ENCODE results near the gene FILIP1L.
A peak's percentile ranks its signal among the peaks of the same experiment; 100 is the strongest.

FILIP1L gene

DNA sequence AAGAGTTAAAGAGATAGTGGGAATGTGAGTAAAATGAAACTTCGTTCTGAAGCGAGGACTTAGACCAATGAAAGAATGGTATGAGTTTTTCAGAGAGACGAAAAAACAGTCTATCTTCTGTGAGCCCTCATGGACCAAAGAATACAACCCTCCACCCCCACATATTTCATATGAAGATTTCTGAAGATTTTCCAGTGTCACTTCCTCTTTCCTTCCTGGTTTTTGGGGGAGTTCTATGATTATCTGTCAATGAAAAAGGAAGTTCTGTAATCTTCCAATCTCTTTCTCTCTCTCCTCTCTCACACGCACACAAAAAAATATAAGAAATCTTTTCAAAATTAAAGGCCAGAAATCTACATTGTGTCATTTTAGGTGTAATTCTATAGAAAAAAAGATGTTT is 269.0 kb downstream of the FILIP1L start:
- no peak for TF ChIP-seq FOXM1 (IDR thresholded peaks at IDR 0.05; ENCODE audit: borderline replicate concordance, low read depth)
- no peak for TF ChIP-seq EGR1 (IDR thresholded peaks at IDR 0.05)
- TF ChIP-seq RAD21 (IDR thresholded peaks at IDR 0.05; ENCODE audit: low read depth): no peak

DNA sequence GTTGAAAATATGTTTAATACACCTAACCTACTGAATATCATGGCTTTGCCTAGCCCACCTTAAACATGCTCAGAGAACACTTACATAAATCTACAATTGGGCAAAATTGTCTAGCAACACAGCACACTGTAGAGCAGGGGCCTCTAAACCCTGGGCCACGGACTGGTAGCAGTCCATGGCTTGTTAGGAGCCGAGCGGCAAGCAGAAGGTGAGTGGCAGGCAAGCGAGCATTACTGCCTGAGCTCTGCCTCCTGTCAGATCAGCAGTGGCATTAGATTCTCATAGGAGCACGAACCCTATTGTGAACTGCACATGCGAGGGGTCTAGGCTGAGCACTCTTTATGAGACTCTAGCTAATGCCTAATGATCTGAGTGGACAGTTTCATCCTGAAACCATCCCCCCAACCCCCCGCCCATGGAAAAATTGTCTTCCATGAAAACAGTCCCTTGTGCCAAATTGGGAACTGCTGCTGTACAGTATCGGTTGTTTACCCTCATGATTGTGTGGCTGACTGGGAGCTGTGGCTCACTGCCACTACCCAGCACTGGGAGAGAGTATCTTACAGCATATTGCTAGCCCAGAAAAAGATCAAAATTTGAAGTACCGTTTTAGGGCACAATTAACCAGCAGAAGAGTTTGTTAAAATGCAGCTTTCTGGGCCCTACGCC is 270.6 kb downstream of the FILIP1L start:
- TF ChIP-seq FOXM1 (IDR thresholded peaks at IDR 0.05; ENCODE audit: borderline replicate concordance, low read depth): no peak
- TF ChIP-seq, protein P1, sequence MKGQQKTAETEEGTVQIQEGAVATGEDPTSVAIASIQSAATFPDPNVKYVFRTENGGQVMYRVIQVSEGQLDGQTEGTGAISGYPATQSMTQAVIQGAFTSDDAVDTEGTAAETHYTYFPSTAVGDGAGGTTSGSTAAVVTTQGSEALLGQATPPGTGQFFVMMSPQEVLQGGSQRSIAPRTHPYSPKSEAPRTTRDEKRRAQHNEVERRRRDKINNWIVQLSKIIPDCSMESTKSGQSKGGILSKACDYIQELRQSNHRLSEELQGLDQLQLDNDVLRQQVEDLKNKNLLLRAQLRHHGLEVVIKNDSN (IDR thresholded peaks at IDR 0.05): no peak

DNA sequence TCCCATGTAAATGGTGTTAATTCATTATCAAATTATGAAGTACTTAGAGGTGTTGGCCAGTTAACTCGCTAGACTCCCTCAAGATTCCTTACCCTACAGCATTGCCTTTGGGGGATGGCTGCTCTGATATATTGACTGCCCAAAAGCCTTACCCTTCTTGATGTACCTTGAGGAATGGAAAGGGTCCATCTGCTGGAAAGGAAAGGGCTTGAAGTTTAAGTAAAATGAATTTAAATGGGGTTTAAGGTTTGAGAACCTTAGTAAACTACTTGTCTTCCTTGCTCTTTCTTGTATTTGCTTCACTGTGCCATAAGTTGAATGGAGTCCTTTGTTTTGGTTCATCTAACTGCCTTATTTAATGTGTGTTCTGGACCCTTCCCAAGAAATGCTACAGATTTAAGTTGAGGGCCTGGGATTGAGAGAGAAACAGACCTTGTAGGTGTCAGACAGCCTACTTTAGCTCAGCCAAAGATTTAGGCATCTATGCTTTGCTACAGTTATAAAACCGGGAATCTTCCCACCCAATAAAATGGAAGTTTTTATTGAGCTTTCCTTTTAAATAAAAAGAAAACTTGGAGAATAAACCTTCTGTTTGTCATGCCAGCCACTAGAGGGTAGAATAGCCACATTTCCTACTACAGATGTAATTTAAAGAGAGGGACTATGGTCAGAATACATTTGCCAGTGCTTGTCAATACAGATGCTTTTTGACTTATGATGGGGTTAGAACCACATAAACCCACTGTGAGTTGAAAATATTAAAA is 271.3 kb downstream of the FILIP1L start:
- TF ChIP-seq, protein P2, sequence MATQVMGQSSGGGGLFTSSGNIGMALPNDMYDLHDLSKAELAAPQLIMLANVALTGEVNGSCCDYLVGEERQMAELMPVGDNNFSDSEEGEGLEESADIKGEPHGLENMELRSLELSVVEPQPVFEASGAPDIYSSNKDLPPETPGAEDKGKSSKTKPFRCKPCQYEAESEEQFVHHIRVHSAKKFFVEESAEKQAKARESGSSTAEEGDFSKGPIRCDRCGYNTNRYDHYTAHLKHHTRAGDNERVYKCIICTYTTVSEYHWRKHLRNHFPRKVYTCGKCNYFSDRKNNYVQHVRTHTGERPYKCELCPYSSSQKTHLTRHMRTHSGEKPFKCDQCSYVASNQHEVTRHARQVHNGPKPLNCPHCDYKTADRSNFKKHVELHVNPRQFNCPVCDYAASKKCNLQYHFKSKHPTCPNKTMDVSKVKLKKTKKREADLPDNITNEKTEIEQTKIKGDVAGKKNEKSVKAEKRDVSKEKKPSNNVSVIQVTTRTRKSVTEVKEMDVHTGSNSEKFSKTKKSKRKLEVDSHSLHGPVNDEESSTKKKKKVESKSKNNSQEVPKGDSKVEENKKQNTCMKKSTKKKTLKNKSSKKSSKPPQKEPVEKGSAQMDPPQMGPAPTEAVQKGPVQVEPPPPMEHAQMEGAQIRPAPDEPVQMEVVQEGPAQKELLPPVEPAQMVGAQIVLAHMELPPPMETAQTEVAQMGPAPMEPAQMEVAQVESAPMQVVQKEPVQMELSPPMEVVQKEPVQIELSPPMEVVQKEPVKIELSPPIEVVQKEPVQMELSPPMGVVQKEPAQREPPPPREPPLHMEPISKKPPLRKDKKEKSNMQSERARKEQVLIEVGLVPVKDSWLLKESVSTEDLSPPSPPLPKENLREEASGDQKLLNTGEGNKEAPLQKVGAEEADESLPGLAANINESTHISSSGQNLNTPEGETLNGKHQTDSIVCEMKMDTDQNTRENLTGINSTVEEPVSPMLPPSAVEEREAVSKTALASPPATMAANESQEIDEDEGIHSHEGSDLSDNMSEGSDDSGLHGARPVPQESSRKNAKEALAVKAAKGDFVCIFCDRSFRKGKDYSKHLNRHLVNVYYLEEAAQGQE (IDR thresholded peaks at IDR 0.05; ENCODE audit: low read depth): no peak
- no peak for TF ChIP-seq EGR1 (IDR thresholded peaks at IDR 0.05)
- no peak for TF ChIP-seq FOXM1 (IDR thresholded peaks at IDR 0.05; ENCODE audit: borderline replicate concordance, low read depth)
- TF ChIP-seq EP300 (IDR thresholded peaks at IDR 0.05; ENCODE audit: borderline replicate concordance): no peak
- no peak for TF ChIP-seq TAF1 (IDR thresholded peaks at IDR 0.05; ENCODE audit: low read depth)
- peak; percentile 69 for TF ChIP-seq TEAD4 (IDR thresholded peaks at IDR 0.05)
- no peak for TF ChIP-seq ZBTB7A (IDR thresholded peaks at IDR 0.05; ENCODE audit: low read depth)
- no peak for TF ChIP-seq CEBPB (IDR thresholded peaks at IDR 0.05)
- TF ChIP-seq, protein P1 (IDR thresholded peaks at IDR 0.05): no peak
- peak; percentile 75 for TF ChIP-seq RAD21 (IDR thresholded peaks at IDR 0.05; ENCODE audit: low read depth)
- peak; percentile 8; the same call in 1 of the 2 replicates for TF ChIP-seq NFIC (IDR thresholded peaks at IDR 0.05)

DNA sequence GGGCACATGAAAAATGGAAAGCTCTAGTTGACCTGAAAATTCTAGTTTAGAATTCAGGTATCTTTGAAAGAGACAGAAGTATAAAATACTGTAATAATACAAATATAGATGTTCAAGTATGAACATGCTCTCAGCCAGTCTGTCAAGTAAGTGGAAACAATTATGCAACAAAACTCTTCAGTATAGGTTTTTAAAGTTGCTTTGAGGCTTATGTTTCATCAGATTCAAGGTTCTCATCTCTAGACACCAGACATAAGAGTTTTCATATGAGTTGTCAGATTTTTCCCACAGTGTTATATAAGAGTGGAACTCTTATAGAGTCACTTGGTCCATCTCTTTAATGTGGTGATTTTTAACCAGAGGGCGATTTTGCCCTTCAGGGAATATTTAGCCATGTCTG is 274.7 kb downstream of the FILIP1L start:
- TF ChIP-seq, protein P2 (IDR thresholded peaks at IDR 0.05; ENCODE audit: low read depth): no peak
- TF ChIP-seq EGR1 (IDR thresholded peaks at IDR 0.05) (no peak), RAD21 (IDR thresholded peaks at IDR 0.05; ENCODE audit: low read depth) (no peak), TCF12 (IDR thresholded peaks at IDR 0.05; ENCODE audit: low read depth) (no peak), FOXM1 (IDR thresholded peaks at IDR 0.05; ENCODE audit: borderline replicate concordance, low read depth) (no peak), EP300 (IDR thresholded peaks at IDR 0.05; ENCODE audit: borderline replicate concordance) (no peak), ZBTB7A (IDR thresholded peaks at IDR 0.05; ENCODE audit: low read depth) (no peak), TEAD4 (IDR thresholded peaks at IDR 0.05) (no peak), NFIC (IDR thresholded peaks at IDR 0.05) (no peak), TAF1 (IDR thresholded peaks at IDR 0.05; ENCODE audit: low read depth) (no peak), YY1 (IDR thresholded peaks at IDR 0.05; ENCODE audit: low read depth) (no peak), CEBPB (IDR thresholded peaks at IDR 0.05) (no peak), CREB1 (IDR thresholded peaks at IDR 0.05; ENCODE audit: low read depth) (no peak)
- TF ChIP-seq, protein P3, sequence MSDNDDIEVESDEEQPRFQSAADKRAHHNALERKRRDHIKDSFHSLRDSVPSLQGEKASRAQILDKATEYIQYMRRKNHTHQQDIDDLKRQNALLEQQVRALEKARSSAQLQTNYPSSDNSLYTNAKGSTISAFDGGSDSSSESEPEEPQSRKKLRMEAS (IDR thresholded peaks at IDR 0.05): no peak
- TF ChIP-seq, protein P1 (IDR thresholded peaks at IDR 0.05): no peak

DNA sequence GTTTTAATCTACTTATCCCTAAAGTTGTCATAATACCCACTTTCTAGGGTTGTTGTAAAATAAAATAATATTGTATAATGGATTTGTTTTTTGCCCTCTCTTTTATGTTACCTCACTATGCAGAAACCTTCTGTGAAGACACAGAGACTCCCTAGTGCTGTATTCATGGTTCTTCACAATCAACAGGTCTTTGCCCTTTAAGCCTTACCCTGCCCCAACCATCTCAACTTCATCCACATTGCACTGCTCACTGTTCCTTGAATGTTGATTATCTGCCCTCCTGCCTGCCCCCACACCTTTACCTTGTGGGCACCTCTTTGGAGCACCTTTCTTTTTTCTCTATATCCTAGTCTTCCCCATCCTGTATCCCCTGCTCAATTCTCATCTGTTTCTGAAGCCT is 275.5 kb downstream of the FILIP1L start:
- TF ChIP-seq, protein P3 (IDR thresholded peaks at IDR 0.05): no peak
- TF ChIP-seq, protein P1 (IDR thresholded peaks at IDR 0.05): no peak
